ENCODE data around the gene NECTIN1.

Gene NECTIN1

DNA sequence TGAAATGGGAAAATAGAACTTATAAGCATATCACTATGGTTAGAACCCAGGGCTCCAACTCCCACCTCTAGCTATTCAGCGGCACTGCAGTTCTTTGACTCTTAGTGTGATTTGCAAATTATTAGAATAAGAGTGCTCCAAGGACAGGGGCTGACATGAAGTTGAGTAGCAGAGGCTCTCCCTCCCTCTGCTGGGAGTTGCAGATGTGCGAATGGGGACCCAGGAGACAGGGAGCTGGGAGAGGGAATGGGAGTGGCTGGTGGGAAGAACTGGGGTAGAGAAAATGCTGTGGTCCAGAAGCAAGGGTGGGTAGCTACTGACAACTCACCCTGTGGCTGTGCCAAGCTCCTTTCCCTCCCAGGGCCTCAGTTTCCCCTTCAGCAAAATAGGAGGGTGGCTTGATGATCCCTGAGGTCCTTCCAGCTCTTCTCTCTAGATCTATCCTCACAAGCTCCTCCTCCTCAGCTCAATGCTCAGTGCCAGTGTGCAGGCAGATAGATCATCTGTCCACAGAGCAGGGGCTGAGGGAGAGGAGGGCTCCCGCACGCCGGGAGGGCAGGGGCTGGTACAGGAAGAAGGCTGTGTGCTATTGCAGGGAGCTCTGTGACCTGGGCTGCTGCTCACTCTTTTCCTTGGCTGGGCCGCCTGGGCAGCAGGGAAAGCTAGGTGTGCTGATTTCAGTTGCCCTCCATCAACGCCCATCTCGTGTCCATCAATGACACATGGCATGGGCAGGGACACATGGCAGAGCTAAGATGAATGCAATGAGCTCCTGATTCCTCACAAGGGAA lies 99.0 kb downstream of the NECTIN1 start:
- Histone ChIP-seq H3K79me2 (ENCODE audit: low read length) (no peaks in the 10 kb centered on the region), H3K27me3 (replicated peaks; ENCODE audit: insufficient read depth, low read length) (peaks cover 88% of the 10 kb centered on the region), H3K4me3 (ENCODE audit: low read length) (no peak overlapping the region), H3K36me3 (replicated peaks; ENCODE audit: insufficient read depth, low read length) (no peaks in the 10 kb centered on the region), H3K4me1 (ENCODE audit: low read length) (no peaks in the 10 kb centered on the region), H3K9me2 (replicated peaks; ENCODE audit: insufficient read depth, low read length) (no peaks in the 10 kb centered on the region), H3K4me2 (ENCODE audit: low read depth, low read length) (no peak overlapping the region), H3K9ac (ENCODE audit: low read length) (no peak overlapping the region), H4K20me1 (ENCODE audit: insufficient read depth, low read length) (no peaks in the 10 kb centered on the region), H3F3A (ENCODE audit: insufficient read depth, low read length) (no peaks in the 10 kb centered on the region), H3K9me3 (replicated peaks; ENCODE audit: insufficient read depth, low read length) (no peaks in the 10 kb centered on the region), H3K27ac (ENCODE audit: low read length) (no peak overlapping the region), H2AFZ (ENCODE audit: low read length) (no peak overlapping the region)
- DNase-seq = no peak
- TF ChIP-seq EZH2 (optimal IDR thresholded peaks at IDR 0.05; ENCODE audit: low read depth, low read length) (no peak), EZH2phosphoT487 (IDR thresholded peaks at IDR 0.05; ENCODE audit: low read length) (no peak)
- TF ChIP-seq, protein P1, sequence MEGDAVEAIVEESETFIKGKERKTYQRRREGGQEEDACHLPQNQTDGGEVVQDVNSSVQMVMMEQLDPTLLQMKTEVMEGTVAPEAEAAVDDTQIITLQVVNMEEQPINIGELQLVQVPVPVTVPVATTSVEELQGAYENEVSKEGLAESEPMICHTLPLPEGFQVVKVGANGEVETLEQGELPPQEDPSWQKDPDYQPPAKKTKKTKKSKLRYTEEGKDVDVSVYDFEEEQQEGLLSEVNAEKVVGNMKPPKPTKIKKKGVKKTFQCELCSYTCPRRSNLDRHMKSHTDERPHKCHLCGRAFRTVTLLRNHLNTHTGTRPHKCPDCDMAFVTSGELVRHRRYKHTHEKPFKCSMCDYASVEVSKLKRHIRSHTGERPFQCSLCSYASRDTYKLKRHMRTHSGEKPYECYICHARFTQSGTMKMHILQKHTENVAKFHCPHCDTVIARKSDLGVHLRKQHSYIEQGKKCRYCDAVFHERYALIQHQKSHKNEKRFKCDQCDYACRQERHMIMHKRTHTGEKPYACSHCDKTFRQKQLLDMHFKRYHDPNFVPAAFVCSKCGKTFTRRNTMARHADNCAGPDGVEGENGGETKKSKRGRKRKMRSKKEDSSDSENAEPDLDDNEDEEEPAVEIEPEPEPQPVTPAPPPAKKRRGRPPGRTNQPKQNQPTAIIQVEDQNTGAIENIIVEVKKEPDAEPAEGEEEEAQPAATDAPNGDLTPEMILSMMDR (IDR thresholded peaks at IDR 0.05; ENCODE audit: low read length) = no peak

DNA sequence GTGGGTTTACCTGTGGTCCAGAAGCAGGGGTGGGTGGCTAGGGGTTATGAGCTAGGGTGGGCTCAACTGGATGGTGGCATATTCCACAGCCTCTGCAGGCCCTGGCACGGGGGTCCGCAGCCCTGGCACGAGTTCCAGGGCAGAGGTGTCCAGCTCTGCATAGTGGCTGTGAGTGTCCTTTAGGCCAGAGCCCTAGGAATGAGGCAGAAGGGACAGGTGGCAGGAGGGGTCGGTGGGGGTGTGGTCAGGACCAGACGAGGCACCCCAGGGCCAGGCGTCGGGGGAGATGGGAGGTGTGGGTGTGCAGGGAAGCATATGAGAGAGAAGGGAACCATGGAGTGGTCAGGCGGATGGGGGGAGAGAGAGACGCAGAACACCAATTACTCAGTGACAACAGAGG lies 99.9 kb downstream of the NECTIN1 start:
- Histone ChIP-seq H3K27me3 (replicated peaks; ENCODE audit: insufficient read depth, low read length) (peaks cover 88% of the 10 kb centered on the region), H2AFZ (ENCODE audit: low read length) (no peak overlapping the region), H3K4me3 (ENCODE audit: low read length) (no peak overlapping the region), H3F3A (ENCODE audit: insufficient read depth, low read length) (no peaks in the 10 kb centered on the region), H4K20me1 (ENCODE audit: insufficient read depth, low read length) (no peaks in the 10 kb centered on the region), H3K9me3 (replicated peaks; ENCODE audit: insufficient read depth, low read length) (no peaks in the 10 kb centered on the region), H3K27ac (ENCODE audit: low read length) (no peak overlapping the region), H3K4me1 (ENCODE audit: low read length) (no peaks in the 10 kb centered on the region), H3K9me2 (replicated peaks; ENCODE audit: insufficient read depth, low read length) (no peaks in the 10 kb centered on the region), H3K36me3 (replicated peaks; ENCODE audit: insufficient read depth, low read length) (no peaks in the 10 kb centered on the region), H3K79me2 (ENCODE audit: low read length) (no peaks in the 10 kb centered on the region), H3K9ac (ENCODE audit: low read length) (no peak overlapping the region), H3K4me2 (ENCODE audit: low read depth, low read length) (no peak overlapping the region)
- no peak for TF ChIP-seq EZH2 (optimal IDR thresholded peaks at IDR 0.05; ENCODE audit: low read depth, low read length)
- TF ChIP-seq EZH2phosphoT487 (IDR thresholded peaks at IDR 0.05; ENCODE audit: low read length) = no peak
- TF ChIP-seq, protein P1 (IDR thresholded peaks at IDR 0.05; ENCODE audit: low read length) = no peak
- DNase-seq = no peak

DNA sequence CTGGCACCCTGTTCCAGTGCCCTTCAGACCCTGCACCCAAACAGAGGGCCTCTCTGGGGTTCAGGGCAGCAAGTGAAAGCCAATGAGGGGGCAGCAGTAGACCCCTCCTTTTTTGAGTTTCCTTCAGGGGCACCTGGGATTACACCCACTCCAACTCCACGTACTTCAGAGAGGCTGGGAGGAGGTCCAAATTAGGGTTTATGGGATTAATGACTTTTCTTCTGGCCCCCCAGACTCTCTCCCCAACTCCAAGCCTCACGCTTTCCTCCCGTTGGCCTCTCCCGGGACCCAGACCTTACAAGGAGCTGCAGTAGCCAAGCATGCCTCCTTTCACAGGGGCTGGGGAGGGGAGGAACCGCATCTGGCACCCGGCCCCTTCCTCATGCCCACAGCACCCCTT lies 101.7 kb downstream of the NECTIN1 start:
- Histone ChIP-seq H3K27me3 (replicated peaks; ENCODE audit: insufficient read depth, low read length) (peaks cover 90% of the 10 kb centered on the region), H3F3A (ENCODE audit: insufficient read depth, low read length) (no peaks in the 10 kb centered on the region), H2AFZ (ENCODE audit: low read length) (no peak overlapping the region), H3K36me3 (replicated peaks; ENCODE audit: insufficient read depth, low read length) (no peaks in the 10 kb centered on the region), H3K4me2 (ENCODE audit: low read depth, low read length) (no peak overlapping the region), H3K4me1 (ENCODE audit: low read length) (no peaks in the 10 kb centered on the region), H3K9me2 (replicated peaks; ENCODE audit: insufficient read depth, low read length) (no peaks in the 10 kb centered on the region), H3K27ac (ENCODE audit: low read length) (no peak overlapping the region), H3K4me3 (ENCODE audit: low read length) (no peak overlapping the region), H3K9me3 (replicated peaks; ENCODE audit: insufficient read depth, low read length) (no peaks in the 10 kb centered on the region), H4K20me1 (ENCODE audit: insufficient read depth, low read length) (no peaks in the 10 kb centered on the region), H3K9ac (ENCODE audit: low read length) (no peak overlapping the region), H3K79me2 (ENCODE audit: low read length) (no peaks in the 10 kb centered on the region)
- no peak for DNase-seq
- TF ChIP-seq EZH2 (optimal IDR thresholded peaks at IDR 0.05; ENCODE audit: low read depth, low read length) = no peak
- TF ChIP-seq, protein P1 (IDR thresholded peaks at IDR 0.05; ENCODE audit: low read length) = no peak
- TF ChIP-seq EZH2phosphoT487 (IDR thresholded peaks at IDR 0.05; ENCODE audit: low read length) = no peak

Data from MM.1S (cell line).